GM21360 (cell line): Measurements from ENCODE around the gene MOSPD3.
A peak's percentile ranks its signal among the peaks of the same experiment; 100 is the strongest.

ENCODE experiments used
- ATAC-seq: cut with Tn5 transposase; IDR thresholded peaks from one replicate; pipeline ENCODE4 v1.9.1; 2021; ENCODE audit warnings: mild to moderate bottlenecking, moderate library complexity; ENCODE audit not compliant: unreplicated experiment

Gene MOSPD3

GRCh38 chr7:100621554-100621953, 9.2 kb downstream of the MOSPD3 start:
- ATAC-seq = no peak

GRCh38 chr7:100623951-100624824, 11.8 kb downstream of the MOSPD3 start:
- no peak for ATAC-seq

- ATAC-seq = no peak
Observed at GRCh38 chr7:100626055-100626454, 13.7 kb downstream of the MOSPD3 start.

- ATAC-seq = peak; percentile 81
Observed at GRCh38 chr7:100626530-100627237, 14.3 kb downstream of the MOSPD3 start.

- no peak for ATAC-seq
Observed at GRCh38 chr7:100627238-100627549, 14.9 kb downstream of the MOSPD3 start.

- no peak for ATAC-seq
Observed at GRCh38 chr7:100629117-100629716, 16.9 kb downstream of the MOSPD3 start.

GRCh38 chr7:100630066-100630465, 17.7 kb downstream of the MOSPD3 start:
- ATAC-seq = no peak

- no peak for ATAC-seq
Observed at GRCh38 chr7:100632951-100633717, 20.8 kb downstream of the MOSPD3 start.

GRCh38 chr7:100639995-100640516, 27.7 kb downstream of the MOSPD3 start:
- ATAC-seq = no peak

GRCh38 chr7:100640517-100641440, 28.4 kb downstream of the MOSPD3 start:
- no peak for ATAC-seq

GRCh38 chr7:100641463-100641859, 29.1 kb downstream of the MOSPD3 start, which contains the start of gene TFR2:
TSS of gene TFR2 (minus strand) at chr7:100641552. CDS start at chr7:100641509, 43 bp downstream.
- ATAC-seq = no peak

GRCh38 chr7:100641860-100642533, 29.7 kb downstream of the MOSPD3 start:
- ATAC-seq = no peak

GRCh38 chr7:100642534-100642907, 30.2 kb downstream of the MOSPD3 start:
- no peak for ATAC-seq

GRCh38 chr7:100649826-100650565, 37.7 kb downstream of the MOSPD3 start:
- ATAC-seq = no peak

GRCh38 chr7:100654908-100655831, 42.8 kb downstream of the MOSPD3 start:
- no peak for ATAC-seq

GRCh38 chr7:100655908-100656674, 43.8 kb downstream of the MOSPD3 start, which contains the start of gene ACTL6B:
TSS of gene ACTL6B (minus strand) at chr7:100656448. CDS start at chr7:100656354, 94 bp downstream.
- no peak for ATAC-seq
